ENCODE results near the gene RELN. TPM values are rescaled to one million over a fixed set of nuclear protein-coding genes. Genes with fewer than 3 reads are reported as not detected.

The RELN gene
- total RNA-seq, 1 experiment from 2014 or later: 0.02 TPM

DNA sequence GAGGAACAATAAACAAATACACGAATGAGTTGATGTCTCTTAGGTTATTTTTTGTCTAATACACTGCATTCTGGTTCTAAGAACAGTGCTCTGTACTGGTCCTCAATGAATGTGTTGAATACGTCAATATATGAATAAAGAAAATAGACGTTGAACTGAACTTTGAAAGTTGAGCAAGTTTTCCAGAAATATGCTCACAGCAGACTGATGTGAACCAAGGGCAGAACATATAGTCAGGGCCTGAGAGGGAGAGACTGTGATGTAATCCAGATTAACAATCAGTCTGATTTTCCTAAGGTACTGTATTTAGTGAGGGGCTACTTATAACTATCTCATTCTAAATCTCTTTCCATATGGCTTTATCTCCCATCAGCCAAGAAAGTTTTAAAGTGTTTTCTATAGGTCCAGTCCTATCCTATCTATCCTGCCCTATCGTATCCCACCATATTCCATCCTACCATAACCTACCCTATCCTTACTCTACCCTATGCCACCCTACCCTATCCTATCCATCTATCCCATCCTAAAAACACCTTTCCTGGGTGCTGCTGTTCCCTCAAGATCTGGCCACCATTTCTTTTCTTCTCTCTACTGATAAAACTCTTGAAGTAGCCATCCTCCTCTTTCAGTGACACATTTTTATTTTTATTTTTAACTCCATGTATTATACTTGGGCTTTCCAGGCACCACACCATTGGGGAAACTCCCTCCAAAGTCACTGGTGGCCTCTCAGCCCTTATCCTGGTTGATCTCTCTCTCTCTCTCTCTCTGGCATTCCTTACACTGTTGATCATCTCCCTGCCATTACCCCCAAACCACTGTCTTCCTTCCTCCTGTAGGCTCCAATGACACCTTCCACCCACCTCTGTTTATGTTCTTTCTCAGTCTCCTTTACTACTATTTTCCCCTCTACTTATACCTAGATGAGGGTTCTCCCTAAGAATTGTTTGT is 331.1 kb downstream of the RELN start:
- H3K36me3 Mint-ChIP-seq (ENCODE audit: insufficient read depth in 1 of 3, low read depth in 3 of 3): no peaks in the 10 kb centered on the region
- Histone ChIP-seq H2BK15ac (ENCODE audit: low read depth, low read length) (no peak overlapping the region), H3K79me2 (ENCODE audit: insufficient read depth, low read length) (no peaks in the 10 kb centered on the region), H3K23ac (ENCODE audit: insufficient read length, low read depth, low read length) (no peak overlapping the region), H3K18ac (ENCODE audit: insufficient read length, low read depth, low read length) (no peak overlapping the region), H2AK5ac (ENCODE audit: insufficient read length, low read length) (no peak overlapping the region), H3K79me1 (ENCODE audit: insufficient read depth, low read depth, low read length, poor library complexity, severe bottlenecking) (no peaks in the 10 kb centered on the region), H4K91ac (ENCODE audit: insufficient read length, low read depth, low read length) (no peak overlapping the region), H3K4me1 (ENCODE audit: insufficient read depth, low read length) (no peaks in the 10 kb centered on the region), H3K9me3 (ENCODE audit: control insufficient read depth, low read depth, low read length) (no peaks in the 10 kb centered on the region), H3K9ac (ENCODE audit: extremely low read depth, insufficient read length, low read length) (no peak overlapping the region), H3K14ac (ENCODE audit: insufficient read depth, low read length) (no peak overlapping the region), H3K4me2 (ENCODE audit: insufficient read depth, insufficient read length, low read length) (no peak overlapping the region), H3K27ac (ENCODE audit: insufficient read length, low read depth, low read length) (no peak overlapping the region), H2BK12ac (ENCODE audit: insufficient read length, low read depth, low read length) (no peak overlapping the region), H3K4ac (ENCODE audit: low read depth, low read length) (no peak overlapping the region), H3K27me3 (ENCODE audit: insufficient read depth, low read length) (no peaks in the 10 kb centered on the region), H2BK5ac (ENCODE audit: insufficient read length, low read length) (no peak overlapping the region), H2BK20ac (ENCODE audit: low read depth, low read length, poor library complexity, severe bottlenecking) (no peak overlapping the region), H4K8ac (replicated peaks; ENCODE audit: insufficient read length, low read depth, low read length) (no peak overlapping the region), H3K56ac (ENCODE audit: insufficient read length, low read depth, low read length) (no peak overlapping the region), H3T11ph (ENCODE audit: low read length) (no peak overlapping the region), H4K20me1 (ENCODE audit: control insufficient read depth, insufficient read depth, insufficient read length) (no peaks in the 10 kb centered on the region), H2BK120ac (ENCODE audit: low read depth, low read length, poor library complexity, severe bottlenecking) (no peak overlapping the region), H2AFZ (ENCODE audit: low read length) (no peak overlapping the region), H4K5ac (ENCODE audit: insufficient read length, low read depth, low read length) (no peak overlapping the region), H3K23me2 (ENCODE audit: insufficient read length, low read depth, low read length, poor library complexity, severe bottlenecking) (no peaks in the 10 kb centered on the region)
- DNase-seq: no peak
- WGBS (ENCODE audit: extremely low coverage, insufficient read length, low lambda C conversion rate): no CpG with 5 or more reads among the region's 4 CpGs
- no peak overlapping the region for H3K27ac Mint-ChIP-seq
- TF ChIP-seq, protein P1, sequence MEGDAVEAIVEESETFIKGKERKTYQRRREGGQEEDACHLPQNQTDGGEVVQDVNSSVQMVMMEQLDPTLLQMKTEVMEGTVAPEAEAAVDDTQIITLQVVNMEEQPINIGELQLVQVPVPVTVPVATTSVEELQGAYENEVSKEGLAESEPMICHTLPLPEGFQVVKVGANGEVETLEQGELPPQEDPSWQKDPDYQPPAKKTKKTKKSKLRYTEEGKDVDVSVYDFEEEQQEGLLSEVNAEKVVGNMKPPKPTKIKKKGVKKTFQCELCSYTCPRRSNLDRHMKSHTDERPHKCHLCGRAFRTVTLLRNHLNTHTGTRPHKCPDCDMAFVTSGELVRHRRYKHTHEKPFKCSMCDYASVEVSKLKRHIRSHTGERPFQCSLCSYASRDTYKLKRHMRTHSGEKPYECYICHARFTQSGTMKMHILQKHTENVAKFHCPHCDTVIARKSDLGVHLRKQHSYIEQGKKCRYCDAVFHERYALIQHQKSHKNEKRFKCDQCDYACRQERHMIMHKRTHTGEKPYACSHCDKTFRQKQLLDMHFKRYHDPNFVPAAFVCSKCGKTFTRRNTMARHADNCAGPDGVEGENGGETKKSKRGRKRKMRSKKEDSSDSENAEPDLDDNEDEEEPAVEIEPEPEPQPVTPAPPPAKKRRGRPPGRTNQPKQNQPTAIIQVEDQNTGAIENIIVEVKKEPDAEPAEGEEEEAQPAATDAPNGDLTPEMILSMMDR (conservative IDR thresholded peaks at IDR 0.05): no peak
- H3K4me3 Mint-ChIP-seq: no peak overlapping the region
- no peaks in the 10 kb centered on the region for H3K27me3 Mint-ChIP-seq (ENCODE audit: low read depth)
- H3K4me1 Mint-ChIP-seq: peaks cover 5 to 7% of the 10 kb centered on the region in 2 experiments; a peak in 3 of 4 replicates
- no peaks in the 10 kb centered on the region for H3K9me3 Mint-ChIP-seq

Data from H9 (cell line).